ENCODE measurements around the gene CCT7.

The CCT7 gene

DNA sequence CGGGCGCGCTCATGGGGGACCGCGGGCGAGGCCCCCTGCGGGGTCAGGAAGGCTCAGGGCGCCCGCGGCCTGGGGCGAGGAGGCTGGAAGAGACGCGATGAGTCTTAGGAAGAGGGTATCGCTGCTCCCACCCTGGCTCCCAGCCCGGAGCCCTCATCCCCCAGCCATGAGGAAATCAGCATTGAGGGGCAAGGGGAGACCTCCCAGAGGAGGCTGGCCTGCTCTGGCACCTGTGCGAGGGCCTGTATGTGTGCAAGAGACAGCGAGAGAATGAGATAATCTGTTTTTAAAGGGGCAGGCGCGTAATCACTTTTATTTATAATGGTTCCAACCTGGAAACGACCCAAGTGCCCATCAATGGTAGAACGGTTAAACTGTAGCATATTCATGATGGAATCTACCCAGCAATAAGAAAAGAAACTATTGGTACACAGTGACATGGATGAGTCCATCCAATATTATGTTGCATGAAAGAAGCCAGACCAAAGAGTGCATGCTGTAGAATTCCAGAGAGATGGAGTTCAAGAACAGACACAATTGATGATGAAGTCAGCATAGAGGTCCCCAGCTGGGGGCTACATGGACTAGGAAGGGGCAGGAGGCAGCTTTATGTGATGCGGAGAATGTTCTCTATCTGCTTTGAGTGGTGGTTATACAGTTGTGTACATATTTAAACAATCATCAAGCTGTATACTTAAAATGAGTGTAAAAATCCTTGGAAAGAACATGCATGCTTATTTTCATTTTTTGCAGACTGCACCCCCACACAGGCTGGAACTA is 35.8 kb downstream of the CCT7 start:
- DNase-seq = no peak

- DNase-seq = no peak
These were observed 38.2 kb downstream of the CCT7 start for GRCh38 chr2:73272270-73272669.

GRCh38 chr2:73279852-73280251 is 45.7 kb downstream of the CCT7 start:
- no peak for DNase-seq

DNA sequence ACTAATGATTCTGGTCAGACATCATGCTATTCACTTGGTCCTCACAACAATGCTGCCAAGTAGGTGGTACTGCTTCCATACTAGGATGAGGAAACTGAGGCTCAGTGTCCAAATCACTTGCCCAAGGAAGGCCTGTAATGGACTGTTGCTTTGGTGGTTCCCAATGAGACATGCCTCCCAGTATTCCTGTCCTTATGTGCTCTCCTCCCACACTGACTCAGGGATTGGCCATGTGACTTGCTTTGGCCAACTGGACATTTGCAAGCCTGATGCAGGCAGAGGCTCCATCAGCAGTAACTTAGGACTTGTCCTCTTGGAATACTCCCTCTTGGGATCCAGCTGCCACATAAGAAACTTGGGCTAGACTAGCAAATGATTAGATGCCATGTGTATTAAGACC is 47.1 kb downstream of the CCT7 start:
- DNase-seq = no peak

GRCh38 chr2:73282924-73283544 is 48.9 kb downstream of the CCT7 start:
- DNase-seq = no peak

GRCh38 chr2:73283545-73284295 is 49.6 kb downstream of the CCT7 start:
- peak; percentile 33 for DNase-seq

DNA sequence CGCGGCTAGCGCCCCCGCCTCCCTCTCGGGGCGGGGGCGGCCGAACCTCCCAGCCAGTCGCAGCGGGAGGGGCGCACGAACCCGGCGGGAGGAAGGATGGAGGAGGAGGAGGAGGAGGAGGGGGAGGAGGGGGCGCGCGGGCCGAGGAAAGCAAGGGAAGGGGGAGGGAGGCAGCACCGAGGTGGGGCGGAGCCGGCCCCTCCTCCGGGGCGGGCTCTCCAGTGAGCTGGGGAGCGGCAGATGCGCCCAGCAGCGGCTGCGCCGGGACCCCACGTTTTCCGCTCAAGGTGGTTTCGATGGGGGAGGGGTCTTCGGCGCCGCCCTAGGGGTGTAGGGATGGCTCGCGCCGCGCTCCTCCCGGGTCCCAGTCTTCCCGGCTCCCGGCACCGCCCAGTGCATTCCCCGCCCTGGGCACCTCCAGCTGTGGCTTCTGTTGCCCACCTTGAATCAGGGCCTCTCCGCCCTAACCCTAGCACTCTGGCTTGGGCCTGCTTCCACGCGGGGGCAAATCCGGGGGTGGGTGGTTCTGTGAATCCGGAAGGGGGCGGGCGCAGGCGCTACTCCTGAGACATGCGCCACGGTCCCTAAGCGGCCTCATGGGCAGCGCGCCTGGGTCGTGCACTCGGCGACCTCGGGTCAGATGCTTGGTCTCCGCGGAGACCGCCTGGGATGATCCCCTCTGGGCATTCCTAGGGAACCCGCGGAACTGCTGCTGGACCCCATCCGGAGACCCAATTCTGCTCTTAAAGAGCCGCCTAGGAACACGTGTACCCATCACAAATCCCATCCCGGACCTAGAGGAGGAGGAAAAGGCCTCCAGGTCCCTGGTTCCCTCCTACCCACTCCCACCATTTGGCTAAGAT is 50.4 kb downstream of the CCT7 start, which contains the start of gene FBXO41:
Gene FBXO41 (minus strand): TSS at position 183 of the 863 bp plus-strand sequence. CDS start 14,848 bp downstream, outside the sequence.
- peak; percentile 92 for DNase-seq

DNA sequence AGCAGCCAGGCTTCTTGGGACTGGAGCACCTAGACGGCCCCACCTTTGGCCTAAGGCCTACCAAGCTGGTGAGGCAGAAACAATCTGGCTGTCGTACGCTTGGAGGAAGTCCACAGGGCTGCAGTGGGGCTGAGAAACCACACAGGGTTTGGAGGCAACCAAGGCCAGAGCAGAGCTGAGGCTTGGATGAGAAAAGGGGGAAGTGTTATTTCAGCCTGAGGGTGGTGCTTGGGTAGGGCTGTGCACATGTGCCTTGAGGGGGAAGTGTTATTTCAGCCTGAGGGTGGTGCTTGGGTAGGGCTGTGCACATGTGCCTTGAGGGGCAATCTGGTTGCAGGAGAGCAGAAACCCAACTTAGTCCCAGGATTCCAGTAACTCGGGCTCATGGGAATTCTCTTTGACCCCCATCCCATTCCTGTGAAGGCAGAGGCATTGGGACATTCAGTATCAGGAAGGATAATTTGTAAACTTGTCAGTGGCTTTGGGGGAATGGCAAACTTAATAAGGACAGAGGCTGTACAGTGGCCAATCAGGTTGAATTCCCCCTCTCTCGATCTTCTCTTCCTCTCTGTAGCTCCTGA is 51.1 kb downstream of the CCT7 start:
- DNase-seq = peak; percentile 61

DNA sequence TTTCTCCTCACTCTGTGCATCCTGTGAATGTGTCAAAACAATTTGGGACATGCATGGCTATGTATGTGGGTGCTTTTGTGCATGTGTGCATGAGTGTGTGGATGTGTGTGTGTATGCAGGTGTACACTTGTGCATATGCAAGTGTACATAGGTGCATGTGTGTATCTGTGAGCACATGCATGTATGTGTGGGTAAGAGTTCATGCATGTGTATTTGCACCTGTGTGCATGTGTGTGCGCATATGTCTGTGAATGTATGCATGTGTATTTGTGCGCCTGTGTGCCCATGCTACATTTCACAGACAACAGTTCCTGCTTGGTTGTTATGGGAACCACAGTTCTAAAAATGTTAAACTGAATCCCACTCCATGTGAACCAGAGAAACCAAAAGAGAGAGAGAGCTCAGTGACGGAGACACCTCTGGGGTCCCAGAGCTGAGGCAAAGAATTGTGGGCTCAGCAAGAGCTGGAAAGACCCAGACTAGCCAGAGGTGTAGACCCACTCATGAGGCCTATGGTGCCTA is 52.1 kb downstream of the CCT7 start:
- no peak for DNase-seq

- no peak for DNase-seq
These were observed 55.2 kb downstream of the CCT7 start for GRCh38 chr2:73289304-73289703.

DNA sequence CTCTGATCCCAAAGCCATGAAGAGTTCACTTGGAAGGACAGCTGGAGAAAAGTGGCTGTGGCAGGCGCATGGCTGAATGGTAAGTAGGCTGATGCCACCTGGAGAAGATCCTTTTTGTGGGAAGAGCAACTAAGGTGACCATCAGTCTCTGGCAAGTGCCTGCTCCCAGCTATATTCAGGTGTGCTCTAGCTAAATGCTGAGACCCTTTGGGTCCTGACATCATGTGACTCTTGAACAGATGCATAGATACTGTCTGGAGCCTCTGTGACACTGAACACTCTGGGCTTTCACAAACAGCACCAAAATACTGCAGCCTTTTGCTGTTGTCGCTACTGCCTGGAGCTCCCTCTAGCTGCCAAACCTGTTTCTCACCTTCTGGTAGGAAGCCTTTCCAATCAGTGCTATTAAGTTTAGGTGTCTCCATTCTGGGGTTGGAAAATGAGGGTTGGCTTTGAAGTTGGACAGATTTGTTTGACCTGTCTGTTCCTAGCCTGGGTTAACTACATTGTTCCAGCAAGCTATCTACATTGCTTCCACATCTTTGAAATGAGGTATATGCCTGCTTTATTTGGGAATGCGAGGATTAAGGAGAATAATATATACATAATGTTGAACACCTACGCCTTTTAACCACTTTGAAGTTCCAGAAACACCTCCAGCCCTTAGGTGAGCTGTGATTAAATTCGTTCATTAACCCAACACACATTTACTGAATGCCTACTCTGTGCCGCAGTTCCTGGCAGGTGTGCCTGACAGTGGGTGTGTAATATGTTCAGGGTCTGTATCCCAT is 56.1 kb downstream of the CCT7 start:
- DNase-seq = peak; percentile 17

- no peak for DNase-seq
These were observed 57.0 kb downstream of the CCT7 start for GRCh38 chr2:73291093-73291460.

GRCh38 chr2:73291461-73292315 is 57.6 kb downstream of the CCT7 start:
- no peak for DNase-seq

DNA sequence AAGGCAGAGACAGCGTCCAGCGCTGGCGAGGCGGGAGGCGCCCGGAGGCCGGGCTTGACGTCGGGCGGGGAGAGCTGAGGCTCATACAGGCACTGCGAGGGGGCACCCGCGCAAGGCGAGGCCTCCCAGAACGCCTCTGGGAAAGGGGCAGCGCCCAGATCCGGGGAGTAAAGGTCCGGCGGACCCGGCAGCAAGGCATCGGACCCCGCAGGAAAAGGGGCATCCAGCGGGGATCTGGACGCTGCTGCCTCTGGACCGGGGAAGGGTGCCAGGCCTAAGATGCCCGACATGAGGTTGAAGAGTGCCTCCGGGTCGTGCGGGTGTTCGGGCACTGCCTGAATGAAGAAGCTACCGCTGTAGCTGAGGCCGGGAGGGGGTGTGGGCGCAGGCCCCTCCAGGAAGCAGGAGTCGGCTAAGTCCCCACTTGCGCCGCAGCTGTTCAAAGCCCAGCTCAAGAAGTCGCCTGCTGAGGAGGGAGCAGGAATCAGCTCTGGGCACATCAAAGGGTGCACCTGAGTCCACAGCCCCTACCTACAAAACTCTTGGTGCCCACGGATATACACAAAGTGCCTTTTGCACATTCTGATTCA is 58.3 kb downstream of the CCT7 start:
- no peak for DNase-seq

GRCh38 chr2:73292906-73293533 is 58.9 kb downstream of the CCT7 start:
- no peak for DNase-seq

DNA sequence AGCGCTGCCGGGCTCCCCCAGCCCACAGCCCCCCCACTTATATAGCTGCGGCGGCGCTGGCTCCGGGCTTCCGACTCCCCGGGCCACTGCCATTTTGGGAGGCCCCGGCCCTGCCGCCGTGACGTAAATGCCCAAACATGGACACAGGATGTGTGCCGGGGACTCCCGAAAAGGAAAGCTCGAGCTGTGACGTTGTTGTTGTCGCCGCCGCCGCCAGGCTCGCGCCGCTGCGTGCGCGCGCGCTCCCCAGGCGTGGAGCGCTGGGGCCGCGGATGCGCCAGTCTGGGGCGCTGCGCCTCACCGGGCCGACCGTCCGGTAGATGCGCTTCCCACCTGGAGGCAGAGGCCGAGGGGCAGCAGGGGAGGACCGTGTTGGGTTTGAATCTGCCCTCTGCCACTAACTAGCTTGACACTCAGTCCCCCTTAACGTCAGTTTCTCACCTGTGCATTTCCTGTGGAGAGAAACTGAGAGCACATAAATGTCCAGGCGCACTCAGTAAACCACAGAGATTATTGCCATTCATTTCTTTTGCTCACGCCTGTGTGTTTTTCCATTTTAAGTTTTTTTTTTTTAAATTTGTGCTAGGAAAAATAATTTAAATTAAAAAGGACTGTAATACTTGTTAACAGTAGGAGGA is 59.5 kb downstream of the CCT7 start, which contains the start of gene EGR4:
Gene EGR4 (minus strand): TSS at position 15 of the 638 bp plus-strand sequence. CDS start 231 bp downstream, outside the sequence.
- DNase-seq = peak; percentile 62

DNA sequence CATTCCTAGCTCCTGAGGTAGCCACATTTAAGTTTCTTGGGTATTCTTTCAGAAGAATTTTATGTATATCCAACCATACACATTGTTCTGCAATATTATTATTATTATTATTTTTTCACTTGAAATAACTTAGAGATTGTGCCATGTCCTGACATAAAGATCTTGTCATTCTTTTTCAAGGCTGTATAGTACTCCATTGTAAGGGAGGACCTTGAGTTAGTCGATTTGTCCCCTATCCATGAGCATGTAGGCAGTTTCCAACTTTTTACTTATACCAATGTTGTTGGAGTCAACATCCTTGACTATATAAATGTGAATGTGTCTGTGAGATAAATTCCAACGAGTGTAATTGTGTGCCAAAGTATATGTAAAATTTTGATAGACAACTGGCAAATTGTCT is 60.1 kb downstream of the CCT7 start:
- DNase-seq = no peak

DNA sequence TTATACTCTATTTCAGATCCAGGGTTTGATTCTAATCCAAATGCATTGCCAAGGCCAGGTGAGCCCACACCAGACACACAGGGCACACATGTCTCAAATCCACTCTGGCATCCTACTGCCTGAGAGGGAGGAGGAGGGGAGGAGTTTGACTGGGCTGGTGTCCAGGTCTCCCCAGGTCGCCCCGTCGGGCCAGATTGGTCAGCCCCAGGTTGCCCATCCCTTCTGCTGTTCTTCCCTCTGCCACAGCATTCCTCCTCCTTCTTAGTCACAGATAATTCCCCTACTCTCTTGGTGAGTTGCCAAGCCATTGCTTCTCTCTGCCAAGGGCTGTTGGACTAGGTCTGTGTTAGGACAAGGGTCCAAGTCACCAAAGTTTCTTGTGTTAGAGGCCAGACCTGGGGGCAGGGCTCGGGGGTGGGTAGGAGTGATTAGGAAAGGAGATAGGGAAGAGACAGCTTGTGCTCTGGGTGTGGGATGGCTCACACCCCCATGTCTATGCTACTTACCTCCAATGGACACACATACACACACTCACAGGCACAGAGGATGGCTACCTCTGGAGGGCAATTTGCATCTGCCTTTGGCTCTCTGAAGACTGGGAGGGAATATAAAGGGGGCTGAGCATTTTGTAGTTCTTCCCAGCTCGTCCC is 61.8 kb downstream of the CCT7 start:
- no peak for DNase-seq

All from NK-92 treated with Interleukin-12 subunit alpha and Interleukin-12 subunit beta, amount 100 ng/mL, for 24 hours (cell line).